ENCODE measurements around the gene RDH12.

The RDH12 gene

GRCh38 chr14:67778792-67779191 lies 77.1 kb downstream of the RDH12 start:
- Histone ChIP-seq H3K9me3 (ENCODE audit: control insufficient read depth, insufficient read depth, low read length) (no peaks in the 10 kb centered on the region), H3K36me3 (ENCODE audit: control insufficient read depth, low read length) (peaks cover 83% of the 10 kb centered on the region), H3K4me3 (ENCODE audit: low read length) (no peak overlapping the region), H3K79me2 (ENCODE audit: control insufficient read depth, low read length) (no peaks in the 10 kb centered on the region), H3K9me2 (replicated peaks; ENCODE audit: control insufficient read depth, low read length) (no peaks in the 10 kb centered on the region), H3F3A (ENCODE audit: control insufficient read depth, insufficient read depth) (no peaks in the 10 kb centered on the region), H3K27ac (ENCODE audit: low read depth, low read length) (no peak overlapping the region), H3K27me3 (ENCODE audit: control insufficient read depth, low read length) (no peaks in the 10 kb centered on the region), H4K20me1 (ENCODE audit: control insufficient read depth, insufficient read depth, low read depth, low read length) (no peaks in the 10 kb centered on the region), H3K4me1 (ENCODE audit: control insufficient read depth, low read length) (no peaks in the 10 kb centered on the region), H3K4me2 (ENCODE audit: low read length) (no peak overlapping the region)
- no peak for TF ChIP-seq EZH2phosphoT487 (IDR thresholded peaks at IDR 0.05; ENCODE audit: borderline replicate concordance, low read length)

- H3K9me2 ChIP-seq (replicated peaks; ENCODE audit: control insufficient read depth, low read length) = no peaks in the 10 kb centered on the region
- no peak overlapping the region for H3K4me3 ChIP-seq (ENCODE audit: low read length)
- no peaks in the 10 kb centered on the region for H3K4me1 ChIP-seq (ENCODE audit: control insufficient read depth, low read length)
- H4K20me1 ChIP-seq (ENCODE audit: control insufficient read depth, insufficient read depth, low read depth, low read length) = no peaks in the 10 kb centered on the region
- H3K4me2 ChIP-seq (ENCODE audit: low read length) = no peak overlapping the region
- no peaks in the 10 kb centered on the region for H3K79me2 ChIP-seq (ENCODE audit: control insufficient read depth, low read length)
- H3K9me3 ChIP-seq (ENCODE audit: control insufficient read depth, insufficient read depth, low read length) = no peaks in the 10 kb centered on the region
- H3K36me3 ChIP-seq (ENCODE audit: control insufficient read depth, low read length) = peaks cover 81% of the 10 kb centered on the region
- no peak overlapping the region for H3K27ac ChIP-seq (ENCODE audit: low read depth, low read length)
- TF ChIP-seq EZH2phosphoT487 (IDR thresholded peaks at IDR 0.05; ENCODE audit: borderline replicate concordance, low read length) (no peak), CTCF (IDR thresholded peaks at IDR 0.05; ENCODE audit: low read depth, low read length, poor library complexity, severe bottlenecking) (no peak)
- H3F3A ChIP-seq (ENCODE audit: control insufficient read depth, insufficient read depth) = no peaks in the 10 kb centered on the region
- no peaks in the 10 kb centered on the region for H3K27me3 ChIP-seq (ENCODE audit: control insufficient read depth, low read length)
Measured at GRCh38 chr14:67782090-67782489, 80.4 kb downstream of the RDH12 start.

Measured in DOHH2 (cell line).